Measurements from ENCODE around the gene GEMIN5.

GEMIN5 gene

DNA sequence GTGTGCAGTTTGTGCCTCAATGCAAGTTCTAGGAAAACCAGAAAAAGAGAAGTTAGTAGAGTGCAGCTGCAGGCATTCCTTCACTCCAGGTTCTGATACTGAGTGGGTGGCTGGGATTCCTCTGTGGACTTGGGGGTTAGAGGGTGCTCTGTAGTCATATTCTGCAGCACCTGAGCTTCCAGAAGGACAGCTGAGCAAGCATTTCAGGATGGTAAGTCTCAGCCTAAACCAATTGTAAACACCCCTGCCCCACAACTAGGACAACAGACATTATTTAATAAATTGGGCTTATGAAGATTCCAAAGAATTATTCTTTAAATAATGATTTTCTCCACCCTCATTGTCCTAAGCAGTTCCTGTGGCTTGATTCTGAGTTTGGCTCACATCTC lies 96.7 kb downstream of the GEMIN5 start:
- DNase-seq: no peak

DNA sequence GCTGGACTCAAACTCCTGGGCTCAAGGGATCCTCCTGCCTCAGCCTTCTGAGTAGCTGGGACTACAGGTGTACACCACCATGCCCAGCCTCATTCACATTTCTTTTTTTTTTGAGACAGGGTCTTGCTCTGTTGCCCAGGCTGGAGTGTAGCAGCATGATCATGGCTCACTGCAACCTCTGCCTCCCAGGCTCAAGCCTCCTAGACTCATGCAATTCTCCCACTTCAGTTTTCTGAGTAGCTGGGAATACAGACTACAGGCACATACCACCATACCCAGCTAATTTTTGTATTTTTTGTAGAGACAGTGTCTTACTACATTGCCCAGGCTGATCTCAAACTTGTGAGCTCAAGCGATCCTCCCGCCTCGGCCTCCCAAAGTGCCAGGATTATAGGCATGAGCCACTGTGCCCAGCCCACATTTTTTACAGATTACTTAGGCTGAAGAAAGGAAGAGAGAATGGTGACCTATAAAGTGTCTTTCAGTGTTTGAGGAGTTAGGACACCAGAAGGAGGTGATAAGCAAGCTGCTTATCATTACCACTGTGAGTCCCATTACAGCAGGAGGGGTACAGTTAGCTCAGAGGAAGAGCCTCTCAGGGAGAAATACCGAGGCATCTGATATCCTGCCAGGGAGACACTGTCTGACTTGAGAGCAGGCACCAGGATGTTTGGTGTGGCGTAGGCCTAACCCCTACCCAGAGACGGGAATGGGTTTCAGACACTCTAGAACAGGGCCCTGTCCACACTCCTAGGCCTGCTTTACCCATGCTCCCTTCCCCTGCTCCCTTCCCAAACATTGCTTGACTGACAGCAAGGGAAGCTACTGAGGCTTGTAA lies 97.4 kb downstream of the GEMIN5 start:
- DNase-seq: no peak

All from NCI-H1092 (cell line).